Prostate gland (tissue), 2 donors: ENCODE measurements around the gene TJAP1.

ENCODE experiments used
- POLR2A ChIP-seq: fragments of 450-650 bp; IDR thresholded peaks from one replicate; pipeline ENCODE4 v1.6.1; 2016; ENCODE audit warnings: antibody characterized with exemption, mild to moderate bottlenecking
- TF ChIP-seq, protein P1 (sequence below), 4 experiments: fragments of 200-600 bp in 2 of 4; fragments of 450-650 bp in 2 of 4; sonication (generic) in 2 of 4; IDR thresholded peaks; 1 replicate in 3 of 4; 2 replicates in 1 of 4; pipeline ENCODE4 v1.5.1; 2016 to 2019; ENCODE audit warnings: antibody characterized with exemption in 4 of 4, mild to moderate bottlenecking in 2 of 4, moderate library complexity in 2 of 4

DNA sequence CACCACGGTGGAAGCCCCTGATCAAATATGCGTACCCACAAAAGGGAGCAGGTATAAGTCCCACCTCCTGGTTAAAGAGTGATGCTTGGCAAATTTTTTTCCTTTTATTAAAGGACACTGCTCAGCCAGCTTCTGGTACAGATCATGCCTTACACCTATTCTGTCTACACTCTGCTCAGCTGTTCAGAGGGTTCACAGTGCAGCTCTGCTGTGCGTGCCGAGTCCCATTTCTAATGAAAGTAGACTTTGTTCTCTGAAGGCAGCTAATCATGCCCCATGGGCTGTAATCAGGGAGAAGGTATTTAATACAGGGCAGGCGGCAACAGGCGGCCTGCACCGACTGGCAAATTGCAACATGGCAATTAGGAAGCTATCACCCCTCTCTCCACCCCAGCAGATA lies 16.5 kb downstream of the TJAP1 start:
- TF ChIP-seq, protein P1, sequence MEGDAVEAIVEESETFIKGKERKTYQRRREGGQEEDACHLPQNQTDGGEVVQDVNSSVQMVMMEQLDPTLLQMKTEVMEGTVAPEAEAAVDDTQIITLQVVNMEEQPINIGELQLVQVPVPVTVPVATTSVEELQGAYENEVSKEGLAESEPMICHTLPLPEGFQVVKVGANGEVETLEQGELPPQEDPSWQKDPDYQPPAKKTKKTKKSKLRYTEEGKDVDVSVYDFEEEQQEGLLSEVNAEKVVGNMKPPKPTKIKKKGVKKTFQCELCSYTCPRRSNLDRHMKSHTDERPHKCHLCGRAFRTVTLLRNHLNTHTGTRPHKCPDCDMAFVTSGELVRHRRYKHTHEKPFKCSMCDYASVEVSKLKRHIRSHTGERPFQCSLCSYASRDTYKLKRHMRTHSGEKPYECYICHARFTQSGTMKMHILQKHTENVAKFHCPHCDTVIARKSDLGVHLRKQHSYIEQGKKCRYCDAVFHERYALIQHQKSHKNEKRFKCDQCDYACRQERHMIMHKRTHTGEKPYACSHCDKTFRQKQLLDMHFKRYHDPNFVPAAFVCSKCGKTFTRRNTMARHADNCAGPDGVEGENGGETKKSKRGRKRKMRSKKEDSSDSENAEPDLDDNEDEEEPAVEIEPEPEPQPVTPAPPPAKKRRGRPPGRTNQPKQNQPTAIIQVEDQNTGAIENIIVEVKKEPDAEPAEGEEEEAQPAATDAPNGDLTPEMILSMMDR (IDR thresholded peaks at IDR 0.05), result no peak
- no peak for TF ChIP-seq POLR2A
